22Rv1 (cell line): ENCODE measurements around the gene TNNI3K.

Experiments
- H3K27ac ChIP-seq: fragments of 450-650 bp; 2 replicates; pipeline ENCODE4 v1.5.1; 2017
- CTCF ChIP-seq: fragments of 450-650 bp; IDR thresholded peaks from 2 replicates; pipeline ENCODE4 v1.5.1; 2017; ENCODE audit warnings: mild to moderate bottlenecking
- ZFX ChIP-seq: fragments of 450-650 bp; IDR thresholded peaks from 2 replicates; pipeline ENCODE4 v1.6.1; 2017; ENCODE audit warnings: antibody characterized with exemption, borderline replicate concordance

Gene TNNI3K

GRCh38 chr1:74425676-74426075 lies 190.5 kb downstream of the TNNI3K start:
- no peak overlapping the region for H3K27ac ChIP-seq
- TF ChIP-seq ZFX = no peak

GRCh38 chr1:74426208-74426937 lies 191.2 kb downstream of the TNNI3K start:
- H3K27ac ChIP-seq = no peak overlapping the region

GRCh38 chr1:74427681-74428080 lies 192.5 kb downstream of the TNNI3K start:
- H3K27ac ChIP-seq = no peak overlapping the region
- TF ChIP-seq ZFX (no peak), CTCF (no peak)

More at GRCh38 chr1:74426208-74426937, 191.2 kb downstream of the TNNI3K start:
- TF ChIP-seq CTCF (no peak), ZFX (no peak)

GRCh38 chr1:74429580-74429979 lies 194.4 kb downstream of the TNNI3K start:
- no peak for TF ChIP-seq ZFX

GRCh38 chr1:74430342-74430934 lies 195.3 kb downstream of the TNNI3K start:
- no peak for TF ChIP-seq ZFX
- no peak for TF ChIP-seq CTCF
- no peak overlapping the region for H3K27ac ChIP-seq

More at GRCh38 chr1:74429580-74429979, 194.4 kb downstream of the TNNI3K start:
- H3K27ac ChIP-seq = no peak overlapping the region

- TF ChIP-seq ZFX (no peak), CTCF (no peak)
- H3K27ac ChIP-seq = no peak overlapping the region
These were observed 196.3 kb downstream of the TNNI3K start for GRCh38 chr1:74431531-74431930.

- TF ChIP-seq ZFX = no peak
- TF ChIP-seq CTCF = no peak
- H3K27ac ChIP-seq = no peak overlapping the region
These were observed 197.1 kb downstream of the TNNI3K start for GRCh38 chr1:74432325-74432724.

- no peak for TF ChIP-seq CTCF
- no peak for TF ChIP-seq ZFX
- H3K27ac ChIP-seq = no peak overlapping the region
These were observed 199.1 kb downstream of the TNNI3K start for GRCh38 chr1:74434321-74434720.
